K562 (cell line): Measurements from ENCODE around the gene RAB27B. TPM values are rescaled to one million over a fixed set of nuclear protein-coding genes. Genes with fewer than 3 reads are reported as not detected.
A peak's percentile ranks its signal among the peaks of the same experiment; 100 is the strongest.

Experiments used
- ARID1B ChIP-seq: fragments of 450-650 bp; IDR thresholded peaks from 2 replicates; pipeline ENCODE4 v1.6.1; 2016; ENCODE audit warnings: antibody characterized with exemption, mild to moderate bottlenecking, inconsistent platforms
- BHLHE40 ChIP-seq: IDR thresholded peaks from 2 replicates; pipeline ENCODE4 v1.6.1; 2011; ENCODE audit warnings: low read length, improper control_type of control experiment
- FIP1L1 ChIP-seq: fragments of 200-400 bp; formaldehyde crosslinking; IDR thresholded peaks from 2 replicates; pipeline ENCODE4 v1.6.1; 2018; ENCODE audit warnings: mild to moderate bottlenecking, low read depth, low read length; ENCODE audit not compliant: poor library complexity, severe bottlenecking
- FOXA1 ChIP-seq: fragments of 450-650 bp; IDR thresholded peaks from 2 replicates; pipeline ENCODE4 v1.6.1; 2016; ENCODE audit warnings: mild to moderate bottlenecking, borderline replicate concordance
- FOXM1 ChIP-seq, 2 experiments: fragments of 450-650 bp in 1 of 2; sonication (generic) in 1 of 2; formaldehyde crosslinking in 1 of 2; IDR thresholded peaks; 2 replicates each; pipeline versions ENCODE4 v1.6.1 to v1.9.0; 2017 to 2022; ENCODE audit warnings: low read depth in 2 of 2, mild to moderate bottlenecking in 2 of 2, missing genetic modification reagents in 1 of 2, moderate library complexity in 1 of 2
- JUND ChIP-seq, 2 experiments: IDR thresholded peaks; 2 replicates in 1 of 2; 3 replicates in 1 of 2; pipeline ENCODE4 v1.6.1; 2011; ENCODE audit warnings: borderline replicate concordance in 2 of 2, low read depth in 2 of 2, low read length in 2 of 2, improper control_type of control experiment in 1 of 2, missing biosample characterization in 1 of 2, missing genetic modification characterization in 1 of 2, missing genetic modification reagents in 1 of 2
- MED1 ChIP-seq: sonication (generic); formaldehyde crosslinking; IDR thresholded peaks from 2 replicates; pipeline ENCODE4 v1.8.1; 2023; ENCODE audit warnings: missing genetic modification reagents, borderline replicate concordance
- POLR2H ChIP-seq: IDR thresholded peaks from 2 replicates; pipeline ENCODE4 v1.6.1; 2016; ENCODE audit warnings: missing genetic modification characterization, low read depth, mild to moderate bottlenecking, control low read depth, missing compliant biosample characterization, moderate library complexity
- RBM22 ChIP-seq: fragments of 200-400 bp; formaldehyde crosslinking; IDR thresholded peaks from 2 replicates; pipeline ENCODE4 v1.6.1; 2018; ENCODE audit warnings: low read length, low read depth; ENCODE audit not compliant: poor library complexity, severe bottlenecking
- SIRT6 ChIP-seq: IDR thresholded peaks from one replicate; pipeline ENCODE4 v1.6.1; 2012; ENCODE audit warnings: low read depth, mild to moderate bottlenecking, control low read depth, inconsistent platforms, low read length, moderate library complexity
- SMARCA5 ChIP-seq: fragments of 450-650 bp; IDR thresholded peaks from 2 replicates; pipeline ENCODE4 v1.6.1; 2016
- TAF7 ChIP-seq: fragments of 450-650 bp; IDR thresholded peaks from 2 replicates; pipeline ENCODE4 v1.6.1; 2016; ENCODE audit warnings: missing genetic modification characterization, missing compliant biosample characterization
- TAL1 ChIP-seq: fragments of 450-650 bp; IDR thresholded peaks from 2 replicates; pipeline ENCODE4 v1.6.1; 2016; ENCODE audit warnings: mild to moderate bottlenecking
- ZC3H8 ChIP-seq: fragments of 450-650 bp; IDR thresholded peaks from 2 replicates; pipeline ENCODE4 v1.6.1; 2017
- ZNF274 ChIP-seq: IDR thresholded peaks from 2 replicates; pipeline ENCODE4 v1.6.1; 2011; ENCODE audit warnings: low read depth, mild to moderate bottlenecking, low read length, moderate library complexity, borderline replicate concordance
- ZNF384 ChIP-seq: IDR thresholded peaks from 2 replicates; pipeline ENCODE4 v1.6.1; 2012; ENCODE audit warnings: low read depth, low read length, improper control_type of control experiment
- polyA plus RNA-seq, 8 experiments: library from polyadenylated mRNA; depleted of rRNA in 4 of 8; stranded (reverse) in 5 of 8; unstranded in 3 of 8; fragments of >200 nt; fragmentation: Nextera tagmentation in 2 of 8; fragmentation: Illumina TruSeq in 1 of 8; extraction: Ambion mirVana in 2 of 8; extraction: Trizol in 1 of 8; gene quantifications; 2 replicates each; pipeline versions ENCODE4 v1.2.1 to v1.2.3, GENCODE V29; 2011 to 2014; ENCODE audit warnings: inconsistent platforms in 1 of 8, missing spikeins in 1 of 8
- total RNA-seq, 7 experiments: library from RNA; depleted of rRNA in 6 of 7; stranded (reverse); fragments of >200 nt in 6 of 7; fragmentation: Illumina TruSeq in 2 of 7; extraction: Trizol in 2 of 7; gene quantifications; 2 replicates each; pipeline versions ENCODE4 v1.2.1 to v1.2.3, GENCODE V29; 2011 to 2021; ENCODE audit warnings: low replicate concordance in 1 of 7
- TF ChIP-seq, protein P1 (sequence below): fragments of 450-650 bp; IDR thresholded peaks from 2 replicates; pipeline ENCODE4 v1.6.1; 2017; ENCODE audit warnings: antibody characterized with exemption
- TF ChIP-seq, protein P2 (sequence below): fragments of 450-650 bp; IDR thresholded peaks from 2 replicates; pipeline ENCODE4 v1.6.1; 2017; ENCODE audit warnings: mild to moderate bottlenecking, moderate library complexity

RAB27B gene
- total and polyA plus RNA-seq, 9 of the 15 experiments (the other 6 are each of a cell fraction or from before 2014, with no cell fraction given): 0.44 to 5.7 (median 1.2) TPM

DNA sequence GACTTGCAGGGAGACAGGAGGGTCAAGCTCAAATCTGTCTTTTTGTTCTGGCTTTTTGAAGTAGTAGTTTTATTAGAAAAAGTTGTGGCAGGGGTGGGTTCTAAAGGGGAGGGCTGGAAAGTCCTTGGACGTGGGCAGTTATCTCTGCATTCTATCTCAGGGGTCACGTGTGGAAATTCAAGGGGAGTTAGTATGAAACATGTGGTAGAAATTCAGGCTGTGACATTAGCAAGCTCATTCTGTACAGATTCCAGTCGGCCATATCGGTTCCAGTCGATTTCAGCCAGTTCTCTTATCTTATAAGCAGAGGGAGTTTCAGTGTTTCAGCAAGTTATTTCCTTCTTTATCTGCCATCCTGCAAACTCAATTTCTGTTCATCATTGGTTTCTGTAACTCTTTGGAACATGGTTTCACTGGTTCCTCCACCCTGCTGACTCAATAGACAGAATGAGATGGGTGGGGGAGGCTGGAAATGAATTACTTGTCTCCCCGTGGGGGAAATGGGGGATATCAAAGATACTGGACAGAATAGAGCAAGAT lies 53.0 kb downstream of the RAB27B start (continued):
- TF ChIP-seq BHLHE40: peak; percentile 7; the same call in 1 of the 2 replicates
- TF ChIP-seq, protein P1, sequence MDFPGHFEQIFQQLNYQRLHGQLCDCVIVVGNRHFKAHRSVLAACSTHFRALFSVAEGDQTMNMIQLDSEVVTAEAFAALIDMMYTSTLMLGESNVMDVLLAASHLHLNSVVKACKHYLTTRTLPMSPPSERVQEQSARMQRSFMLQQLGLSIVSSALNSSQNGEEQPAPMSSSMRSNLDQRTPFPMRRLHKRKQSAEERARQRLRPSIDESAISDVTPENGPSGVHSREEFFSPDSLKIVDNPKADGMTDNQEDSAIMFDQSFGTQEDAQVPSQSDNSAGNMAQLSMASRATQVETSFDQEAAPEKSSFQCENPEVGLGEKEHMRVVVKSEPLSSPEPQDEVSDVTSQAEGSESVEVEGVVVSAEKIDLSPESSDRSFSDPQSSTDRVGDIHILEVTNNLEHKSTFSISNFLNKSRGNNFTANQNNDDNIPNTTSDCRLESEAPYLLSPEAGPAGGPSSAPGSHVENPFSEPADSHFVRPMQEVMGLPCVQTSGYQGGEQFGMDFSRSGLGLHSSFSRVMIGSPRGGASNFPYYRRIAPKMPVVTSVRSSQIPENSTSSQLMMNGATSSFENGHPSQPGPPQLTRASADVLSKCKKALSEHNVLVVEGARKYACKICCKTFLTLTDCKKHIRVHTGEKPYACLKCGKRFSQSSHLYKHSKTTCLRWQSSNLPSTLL: no peak
- no peak for TF ChIP-seq FOXM1 (IDR thresholded peaks at IDR 0.05; ENCODE audit: low read depth)
- no peak for TF ChIP-seq FOXM1 (CRISPR knock-in tag; IDR thresholded peaks at IDR 0.05; ENCODE audit: low read depth)
- no peak for TF ChIP-seq POLR2H (tag)
- TF ChIP-seq FIP1L1: no peak
- TF ChIP-seq RBM22: no peak
- no peak for TF ChIP-seq SIRT6
- TF ChIP-seq ZNF384: no peak
- TF ChIP-seq SMARCA5: no peak
- no peak for TF ChIP-seq TAF7 (tag)
- no peak for TF ChIP-seq FOXA1
- TF ChIP-seq ARID1B: peak; percentile 65
- TF ChIP-seq TAL1: peak; percentile 30; the same call in 1 of the 2 replicates
- 0 out of 2 replicates have a peak, but pooled peaks have one; percentile 9 for TF ChIP-seq JUND (IDR thresholded peaks at IDR 0.05; ENCODE audit: borderline replicate concordance, low read depth, low read length)
- no peak for TF ChIP-seq JUND (tag; IDR thresholded peaks at IDR 0.05; ENCODE audit: borderline replicate concordance, low read depth, low read length)
- TF ChIP-seq, protein P2, sequence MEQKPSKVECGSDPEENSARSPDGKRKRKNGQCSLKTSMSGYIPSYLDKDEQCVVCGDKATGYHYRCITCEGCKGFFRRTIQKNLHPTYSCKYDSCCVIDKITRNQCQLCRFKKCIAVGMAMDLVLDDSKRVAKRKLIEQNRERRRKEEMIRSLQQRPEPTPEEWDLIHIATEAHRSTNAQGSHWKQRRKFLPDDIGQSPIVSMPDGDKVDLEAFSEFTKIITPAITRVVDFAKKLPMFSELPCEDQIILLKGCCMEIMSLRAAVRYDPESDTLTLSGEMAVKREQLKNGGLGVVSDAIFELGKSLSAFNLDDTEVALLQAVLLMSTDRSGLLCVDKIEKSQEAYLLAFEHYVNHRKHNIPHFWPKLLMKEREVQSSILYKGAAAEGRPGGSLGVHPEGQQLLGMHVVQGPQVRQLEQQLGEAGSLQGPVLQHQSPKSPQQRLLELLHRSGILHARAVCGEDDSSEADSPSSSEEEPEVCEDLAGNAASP: no peak
- TF ChIP-seq ZC3H8: no peak
- TF ChIP-seq MED1: no peak
- no peak for TF ChIP-seq ZNF274
